Measurements from ENCODE around the gene SLC25A21.

DNA sequence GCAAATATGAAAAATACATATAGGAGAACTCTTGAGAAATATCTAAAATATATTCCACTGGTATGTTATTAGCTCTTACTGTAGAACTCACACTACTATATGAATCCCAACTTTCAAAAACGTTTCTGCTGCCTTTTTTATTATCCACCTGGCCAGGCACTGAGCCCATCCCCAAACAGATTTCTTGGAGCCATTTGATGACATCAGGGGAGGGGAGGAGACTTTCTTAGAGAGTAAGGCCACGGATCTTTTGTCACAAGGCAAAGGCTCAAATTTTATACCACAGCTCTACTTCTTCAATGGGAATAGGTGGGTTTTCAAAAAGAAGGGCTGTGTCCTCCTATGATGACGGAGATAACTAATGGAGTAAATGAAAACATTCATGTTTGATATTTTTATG lies 83.0 kb downstream of the SLC25A21 start:
- TF ChIP-seq EZH2 (IDR thresholded peaks at IDR 0.05; ENCODE audit: low read depth, unreplicated experiment) = no peak
- TF ChIP-seq, protein P1, sequence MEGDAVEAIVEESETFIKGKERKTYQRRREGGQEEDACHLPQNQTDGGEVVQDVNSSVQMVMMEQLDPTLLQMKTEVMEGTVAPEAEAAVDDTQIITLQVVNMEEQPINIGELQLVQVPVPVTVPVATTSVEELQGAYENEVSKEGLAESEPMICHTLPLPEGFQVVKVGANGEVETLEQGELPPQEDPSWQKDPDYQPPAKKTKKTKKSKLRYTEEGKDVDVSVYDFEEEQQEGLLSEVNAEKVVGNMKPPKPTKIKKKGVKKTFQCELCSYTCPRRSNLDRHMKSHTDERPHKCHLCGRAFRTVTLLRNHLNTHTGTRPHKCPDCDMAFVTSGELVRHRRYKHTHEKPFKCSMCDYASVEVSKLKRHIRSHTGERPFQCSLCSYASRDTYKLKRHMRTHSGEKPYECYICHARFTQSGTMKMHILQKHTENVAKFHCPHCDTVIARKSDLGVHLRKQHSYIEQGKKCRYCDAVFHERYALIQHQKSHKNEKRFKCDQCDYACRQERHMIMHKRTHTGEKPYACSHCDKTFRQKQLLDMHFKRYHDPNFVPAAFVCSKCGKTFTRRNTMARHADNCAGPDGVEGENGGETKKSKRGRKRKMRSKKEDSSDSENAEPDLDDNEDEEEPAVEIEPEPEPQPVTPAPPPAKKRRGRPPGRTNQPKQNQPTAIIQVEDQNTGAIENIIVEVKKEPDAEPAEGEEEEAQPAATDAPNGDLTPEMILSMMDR (conservative IDR thresholded peaks at IDR 0.05; ENCODE audit: low read depth in 2 of 2) = no peak
- TF ChIP-seq ZNF114 (CRISPR knock-in tag; IDR thresholded peaks at IDR 0.05) = no peak
- TF ChIP-seq, protein P2, sequence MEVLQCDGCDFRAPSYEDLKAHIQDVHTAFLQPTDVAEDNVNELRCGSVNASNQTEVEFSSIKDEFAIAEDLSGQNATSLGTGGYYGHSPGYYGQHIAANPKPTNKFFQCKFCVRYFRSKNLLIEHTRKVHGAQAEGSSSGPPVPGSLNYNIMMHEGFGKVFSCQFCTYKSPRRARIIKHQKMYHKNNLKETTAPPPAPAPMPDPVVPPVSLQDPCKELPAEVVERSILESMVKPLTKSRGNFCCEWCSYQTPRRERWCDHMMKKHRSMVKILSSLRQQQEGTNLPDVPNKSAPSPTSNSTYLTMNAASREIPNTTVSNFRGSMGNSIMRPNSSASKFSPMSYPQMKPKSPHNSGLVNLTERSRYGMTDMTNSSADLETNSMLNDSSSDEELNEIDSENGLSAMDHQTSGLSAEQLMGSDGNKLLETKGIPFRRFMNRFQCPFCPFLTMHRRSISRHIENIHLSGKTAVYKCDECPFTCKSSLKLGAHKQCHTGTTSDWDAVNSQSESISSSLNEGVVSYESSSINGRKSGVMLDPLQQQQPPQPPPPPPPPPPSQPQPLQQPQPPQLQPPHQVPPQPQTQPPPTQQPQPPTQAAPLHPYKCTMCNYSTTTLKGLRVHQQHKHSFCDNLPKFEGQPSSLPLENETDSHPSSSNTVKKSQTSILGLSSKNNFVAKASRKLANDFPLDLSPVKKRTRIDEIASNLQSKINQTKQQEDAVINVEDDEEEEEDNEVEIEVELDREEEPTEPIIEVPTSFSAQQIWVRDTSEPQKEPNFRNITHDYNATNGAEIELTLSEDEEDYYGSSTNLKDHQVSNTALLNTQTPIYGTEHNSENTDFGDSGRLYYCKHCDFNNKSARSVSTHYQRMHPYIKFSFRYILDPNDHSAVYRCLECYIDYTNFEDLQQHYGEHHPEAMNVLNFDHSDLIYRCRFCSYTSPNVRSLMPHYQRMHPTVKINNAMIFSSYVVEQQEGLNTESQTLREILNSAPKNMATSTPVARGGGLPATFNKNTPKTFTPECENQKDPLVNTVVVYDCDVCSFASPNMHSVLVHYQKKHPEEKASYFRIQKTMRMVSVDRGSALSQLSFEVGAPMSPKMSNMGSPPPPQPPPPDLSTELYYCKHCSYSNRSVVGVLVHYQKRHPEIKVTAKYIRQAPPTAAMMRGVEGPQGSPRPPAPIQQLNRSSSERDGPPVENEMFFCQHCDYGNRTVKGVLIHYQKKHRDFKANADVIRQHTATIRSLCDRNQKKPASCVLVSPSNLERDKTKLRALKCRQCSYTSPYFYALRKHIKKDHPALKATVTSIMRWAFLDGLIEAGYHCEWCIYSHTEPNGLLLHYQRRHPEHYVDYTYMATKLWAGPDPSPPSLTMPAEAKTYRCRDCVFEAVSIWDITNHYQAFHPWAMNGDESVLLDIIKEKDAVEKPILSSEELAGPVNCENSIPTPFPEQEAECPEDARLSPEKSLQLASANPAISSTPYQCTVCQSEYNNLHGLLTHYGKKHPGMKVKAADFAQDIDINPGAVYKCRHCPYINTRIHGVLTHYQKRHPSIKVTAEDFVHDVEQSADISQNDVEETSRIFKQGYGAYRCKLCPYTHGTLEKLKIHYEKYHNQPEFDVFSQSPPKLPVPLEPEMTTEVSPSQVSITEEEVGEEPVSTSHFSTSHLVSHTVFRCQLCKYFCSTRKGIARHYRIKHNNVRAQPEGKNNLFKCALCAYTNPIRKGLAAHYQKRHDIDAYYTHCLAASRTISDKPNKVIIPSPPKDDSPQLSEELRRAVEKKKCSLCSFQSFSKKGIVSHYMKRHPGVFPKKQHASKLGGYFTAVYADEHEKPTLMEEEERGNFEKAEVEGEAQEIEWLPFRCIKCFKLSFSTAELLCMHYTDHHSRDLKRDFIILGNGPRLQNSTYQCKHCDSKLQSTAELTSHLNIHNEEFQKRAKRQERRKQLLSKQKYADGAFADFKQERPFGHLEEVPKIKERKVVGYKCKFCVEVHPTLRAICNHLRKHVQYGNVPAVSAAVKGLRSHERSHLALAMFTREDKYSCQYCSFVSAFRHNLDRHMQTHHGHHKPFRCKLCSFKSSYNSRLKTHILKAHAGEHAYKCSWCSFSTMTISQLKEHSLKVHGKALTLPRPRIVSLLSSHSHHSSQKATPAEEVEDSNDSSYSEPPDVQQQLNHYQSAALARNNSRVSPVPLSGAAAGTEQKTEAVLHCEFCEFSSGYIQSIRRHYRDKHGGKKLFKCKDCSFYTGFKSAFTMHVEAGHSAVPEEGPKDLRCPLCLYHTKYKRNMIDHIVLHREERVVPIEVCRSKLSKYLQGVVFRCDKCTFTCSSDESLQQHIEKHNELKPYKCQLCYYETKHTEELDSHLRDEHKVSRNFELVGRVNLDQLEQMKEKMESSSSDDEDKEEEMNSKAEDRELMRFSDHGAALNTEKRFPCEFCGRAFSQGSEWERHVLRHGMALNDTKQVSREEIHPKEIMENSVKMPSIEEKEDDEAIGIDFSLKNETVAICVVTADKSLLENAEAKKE (CRISPR knock-in tag; IDR thresholded peaks at IDR 0.05) = no peak
- TF ChIP-seq EZH2phosphoT487 (IDR thresholded peaks at IDR 0.05; ENCODE audit: unreplicated experiment) = no peak
- no peak for TF ChIP-seq NANOG (IDR thresholded peaks at IDR 0.05; ENCODE audit: borderline replicate concordance)
- no peak for TF ChIP-seq POLR2AphosphoS5 (IDR thresholded peaks at IDR 0.05; ENCODE audit: low read depth)
- TF ChIP-seq, protein P3, sequence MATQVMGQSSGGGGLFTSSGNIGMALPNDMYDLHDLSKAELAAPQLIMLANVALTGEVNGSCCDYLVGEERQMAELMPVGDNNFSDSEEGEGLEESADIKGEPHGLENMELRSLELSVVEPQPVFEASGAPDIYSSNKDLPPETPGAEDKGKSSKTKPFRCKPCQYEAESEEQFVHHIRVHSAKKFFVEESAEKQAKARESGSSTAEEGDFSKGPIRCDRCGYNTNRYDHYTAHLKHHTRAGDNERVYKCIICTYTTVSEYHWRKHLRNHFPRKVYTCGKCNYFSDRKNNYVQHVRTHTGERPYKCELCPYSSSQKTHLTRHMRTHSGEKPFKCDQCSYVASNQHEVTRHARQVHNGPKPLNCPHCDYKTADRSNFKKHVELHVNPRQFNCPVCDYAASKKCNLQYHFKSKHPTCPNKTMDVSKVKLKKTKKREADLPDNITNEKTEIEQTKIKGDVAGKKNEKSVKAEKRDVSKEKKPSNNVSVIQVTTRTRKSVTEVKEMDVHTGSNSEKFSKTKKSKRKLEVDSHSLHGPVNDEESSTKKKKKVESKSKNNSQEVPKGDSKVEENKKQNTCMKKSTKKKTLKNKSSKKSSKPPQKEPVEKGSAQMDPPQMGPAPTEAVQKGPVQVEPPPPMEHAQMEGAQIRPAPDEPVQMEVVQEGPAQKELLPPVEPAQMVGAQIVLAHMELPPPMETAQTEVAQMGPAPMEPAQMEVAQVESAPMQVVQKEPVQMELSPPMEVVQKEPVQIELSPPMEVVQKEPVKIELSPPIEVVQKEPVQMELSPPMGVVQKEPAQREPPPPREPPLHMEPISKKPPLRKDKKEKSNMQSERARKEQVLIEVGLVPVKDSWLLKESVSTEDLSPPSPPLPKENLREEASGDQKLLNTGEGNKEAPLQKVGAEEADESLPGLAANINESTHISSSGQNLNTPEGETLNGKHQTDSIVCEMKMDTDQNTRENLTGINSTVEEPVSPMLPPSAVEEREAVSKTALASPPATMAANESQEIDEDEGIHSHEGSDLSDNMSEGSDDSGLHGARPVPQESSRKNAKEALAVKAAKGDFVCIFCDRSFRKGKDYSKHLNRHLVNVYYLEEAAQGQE (IDR thresholded peaks at IDR 0.05; ENCODE audit: unreplicated experiment) = no peak
- TF ChIP-seq CREB1 (CRISPR knock-in tag; IDR thresholded peaks at IDR 0.05; ENCODE audit: low read depth) = peak; percentile 59; the same call in 1 of the 2 replicates
- TF ChIP-seq, protein P4, sequence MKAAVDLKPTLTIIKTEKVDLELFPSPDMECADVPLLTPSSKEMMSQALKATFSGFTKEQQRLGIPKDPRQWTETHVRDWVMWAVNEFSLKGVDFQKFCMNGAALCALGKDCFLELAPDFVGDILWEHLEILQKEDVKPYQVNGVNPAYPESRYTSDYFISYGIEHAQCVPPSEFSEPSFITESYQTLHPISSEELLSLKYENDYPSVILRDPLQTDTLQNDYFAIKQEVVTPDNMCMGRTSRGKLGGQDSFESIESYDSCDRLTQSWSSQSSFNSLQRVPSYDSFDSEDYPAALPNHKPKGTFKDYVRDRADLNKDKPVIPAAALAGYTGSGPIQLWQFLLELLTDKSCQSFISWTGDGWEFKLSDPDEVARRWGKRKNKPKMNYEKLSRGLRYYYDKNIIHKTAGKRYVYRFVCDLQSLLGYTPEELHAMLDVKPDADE (IDR thresholded peaks at IDR 0.05) = no peak

All from GM23338 (cell line).